Measurements from ENCODE around the gene FRY.

DNA sequence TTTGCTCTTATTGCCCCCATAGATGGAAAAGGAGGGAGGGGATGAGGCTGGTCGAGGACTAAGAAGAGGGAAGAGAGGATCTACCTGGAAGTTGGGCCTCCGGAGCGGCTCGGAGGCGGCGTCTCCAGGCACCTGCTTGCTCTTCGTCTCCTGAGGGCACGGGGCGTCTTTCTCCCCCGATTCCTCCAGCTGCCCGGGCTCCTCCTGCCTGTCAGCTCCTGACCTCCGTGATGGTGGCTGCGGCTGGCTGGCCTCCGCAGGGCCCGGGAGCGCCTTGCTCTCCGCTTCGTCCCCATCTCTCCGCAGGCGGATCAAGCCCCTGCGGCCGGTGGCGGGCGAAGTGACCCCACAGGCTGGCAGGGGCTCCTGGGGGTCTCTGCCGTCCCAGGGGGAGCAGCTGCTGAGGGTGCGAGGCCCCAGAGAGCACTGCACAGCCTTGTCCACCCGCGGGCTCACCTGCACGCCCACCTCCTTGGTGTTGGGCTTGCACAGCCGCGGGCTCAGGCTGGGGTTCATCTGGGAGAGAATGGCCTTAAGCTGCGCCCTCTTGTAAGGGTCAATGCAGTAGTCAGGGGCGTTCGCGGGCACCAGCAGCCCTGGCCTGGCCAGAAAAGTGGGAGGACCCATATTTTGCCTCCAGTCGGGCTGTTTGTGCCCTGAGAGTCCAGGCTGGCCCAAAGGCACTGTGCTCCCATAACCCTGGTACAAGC is 279.8 kb downstream of the FRY start:
- TF ChIP-seq FOXA1 (IDR thresholded peaks at IDR 0.05) (no peak), BHLHE40 (IDR thresholded peaks at IDR 0.05; ENCODE audit: borderline replicate concordance) (no peak), HDGF (IDR thresholded peaks at IDR 0.05; ENCODE audit: borderline replicate concordance) (no peak), SP1 (IDR thresholded peaks at IDR 0.05) (no peak), LEF1 (IDR thresholded peaks at IDR 0.05; ENCODE audit: borderline replicate concordance) (no peak), FOXM1 (IDR thresholded peaks at IDR 0.05; ENCODE audit: borderline replicate concordance) (no peak)
- TF ChIP-seq, protein P1, sequence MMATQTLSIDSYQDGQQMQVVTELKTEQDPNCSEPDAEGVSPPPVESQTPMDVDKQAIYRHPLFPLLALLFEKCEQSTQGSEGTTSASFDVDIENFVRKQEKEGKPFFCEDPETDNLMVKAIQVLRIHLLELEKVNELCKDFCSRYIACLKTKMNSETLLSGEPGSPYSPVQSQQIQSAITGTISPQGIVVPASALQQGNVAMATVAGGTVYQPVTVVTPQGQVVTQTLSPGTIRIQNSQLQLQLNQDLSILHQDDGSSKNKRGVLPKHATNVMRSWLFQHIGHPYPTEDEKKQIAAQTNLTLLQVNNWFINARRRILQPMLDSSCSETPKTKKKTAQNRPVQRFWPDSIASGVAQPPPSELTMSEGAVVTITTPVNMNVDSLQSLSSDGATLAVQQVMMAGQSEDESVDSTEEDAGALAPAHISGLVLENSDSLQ (IDR thresholded peaks at IDR 0.05), result no peak
